Upper lobe of left lung (tissue), 4 donors: ENCODE data around the gene OXA1L.

Experiments used
- EP300 ChIP-seq, 4 donors: sonication (generic); formaldehyde crosslinking; IDR thresholded peaks; one replicate each; pipeline ENCODE4 v1.5.1; 2017; ENCODE audit warnings: antibody characterized with exemption in 4 of 4, control low read depth in 2 of 4
- POLR2A ChIP-seq, 4 donors: fragments of 450-650 bp; IDR thresholded peaks; one replicate each; pipeline ENCODE4 v1.5.1; 2016 to 2017; ENCODE audit warnings: antibody characterized with exemption in 4 of 4, mild to moderate bottlenecking in 2 of 4
- TF ChIP-seq, protein P1 (sequence below), 6 experiments: fragments of 450-650 bp in 4 of 6; fragments of 200-600 bp in 2 of 6; sonication (generic) in 2 of 6; IDR thresholded peaks; one replicate each; pipeline ENCODE4 v1.5.1; 2016 to 2019; ENCODE audit warnings: antibody characterized with exemption in 6 of 6

DNA sequence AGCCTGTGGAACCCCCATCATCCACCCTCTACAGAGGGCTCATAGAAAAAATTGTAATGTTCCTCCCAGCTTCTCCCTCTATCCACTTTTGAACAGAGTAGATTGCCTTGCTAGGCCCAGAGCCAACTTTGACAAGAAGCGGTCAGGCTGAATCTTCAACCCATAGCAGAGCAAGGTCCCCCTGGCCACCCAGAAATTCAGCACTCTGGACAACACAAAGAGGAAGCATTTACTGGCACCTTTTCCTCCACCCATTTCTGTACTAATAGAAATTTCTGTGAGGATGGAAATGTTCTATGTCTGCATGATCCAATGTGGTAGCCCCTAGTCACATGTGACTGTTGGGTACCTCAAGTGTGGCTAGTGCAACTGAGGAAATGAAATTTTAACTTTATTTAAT lies 42.7 kb upstream of the OXA1L start:
- no peak for TF ChIP-seq EP300 (IDR thresholded peaks at IDR 0.05)
- TF ChIP-seq, protein P1, sequence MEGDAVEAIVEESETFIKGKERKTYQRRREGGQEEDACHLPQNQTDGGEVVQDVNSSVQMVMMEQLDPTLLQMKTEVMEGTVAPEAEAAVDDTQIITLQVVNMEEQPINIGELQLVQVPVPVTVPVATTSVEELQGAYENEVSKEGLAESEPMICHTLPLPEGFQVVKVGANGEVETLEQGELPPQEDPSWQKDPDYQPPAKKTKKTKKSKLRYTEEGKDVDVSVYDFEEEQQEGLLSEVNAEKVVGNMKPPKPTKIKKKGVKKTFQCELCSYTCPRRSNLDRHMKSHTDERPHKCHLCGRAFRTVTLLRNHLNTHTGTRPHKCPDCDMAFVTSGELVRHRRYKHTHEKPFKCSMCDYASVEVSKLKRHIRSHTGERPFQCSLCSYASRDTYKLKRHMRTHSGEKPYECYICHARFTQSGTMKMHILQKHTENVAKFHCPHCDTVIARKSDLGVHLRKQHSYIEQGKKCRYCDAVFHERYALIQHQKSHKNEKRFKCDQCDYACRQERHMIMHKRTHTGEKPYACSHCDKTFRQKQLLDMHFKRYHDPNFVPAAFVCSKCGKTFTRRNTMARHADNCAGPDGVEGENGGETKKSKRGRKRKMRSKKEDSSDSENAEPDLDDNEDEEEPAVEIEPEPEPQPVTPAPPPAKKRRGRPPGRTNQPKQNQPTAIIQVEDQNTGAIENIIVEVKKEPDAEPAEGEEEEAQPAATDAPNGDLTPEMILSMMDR (IDR thresholded peaks at IDR 0.05), result no peak
- TF ChIP-seq POLR2A (IDR thresholded peaks at IDR 0.05), result no peak
